OCI-LY1 (cell line): ENCODE data around the gene FIG4.

Experiments
- H2AFZ ChIP-seq: fragments of 200-600 bp; sonication (generic), shearing (Covaris generic); 2 replicates; pipeline ENCODE4 v1.6.0; 2014; ENCODE audit warnings: antibody characterized with exemption, mild to moderate bottlenecking, low read length
- H3F3A ChIP-seq: fragments of 200-600 bp; sonication (generic), shearing (Covaris generic); 2 replicates; pipeline ENCODE4 v1.6.0; 2014; ENCODE audit warnings: mild to moderate bottlenecking, antibody characterized with exemption, low read length, moderate library complexity; ENCODE audit not compliant: insufficient read depth
- H3K27ac ChIP-seq: fragments of 200-600 bp; sonication (generic); 2 replicates; pipeline ENCODE4 v1.5.1; 2014; ENCODE audit warnings: low read length, mixed run types, mild to moderate bottlenecking, low read depth; ENCODE audit not compliant: poor library complexity, severe bottlenecking
- H3K27me3 ChIP-seq: fragments of 200-600 bp; sonication (generic); 2 replicates; pipeline ENCODE4 v1.6.0; 2014; ENCODE audit warnings: antibody characterized with exemption, mild to moderate bottlenecking, low read length, moderate library complexity; ENCODE audit not compliant: insufficient read depth
- H3K36me3 ChIP-seq: fragments of 200-600 bp; sonication (generic); 2 replicates; pipeline ENCODE4 v1.6.1; 2014; ENCODE audit warnings: mild to moderate bottlenecking, antibody characterized with exemption, low read length, moderate library complexity, mixed read lengths; ENCODE audit not compliant: insufficient read depth
- H3K4me1 ChIP-seq: fragments of 200-600 bp; sonication (generic); 2 replicates; pipeline ENCODE4 v1.5.1; 2014; ENCODE audit warnings: mild to moderate bottlenecking, low read length, moderate library complexity; ENCODE audit not compliant: insufficient read depth, severe bottlenecking
- H3K4me2 ChIP-seq: fragments of 200-600 bp; sonication (generic), shearing (Covaris generic); 2 replicates; pipeline ENCODE4 v1.6.1; 2014; ENCODE audit warnings: low read length
- H3K4me3 ChIP-seq: fragments of 200-600 bp; sonication (generic); 2 replicates; pipeline ENCODE4 v1.5.1; 2014; ENCODE audit warnings: low read length, low read depth, mild to moderate bottlenecking, mixed read lengths; ENCODE audit not compliant: poor library complexity, severe bottlenecking
- H3K79me2 ChIP-seq: fragments of 200-600 bp; shearing (Covaris generic); 2 replicates; pipeline ENCODE4 v1.6.1; 2016; ENCODE audit warnings: mixed run types, low read length, mixed read lengths; ENCODE audit not compliant: insufficient read depth
- H3K9ac ChIP-seq: fragments of 200-600 bp; sonication (generic), shearing (Covaris generic); 2 replicates; pipeline ENCODE4 v1.6.1; 2014; ENCODE audit warnings: mild to moderate bottlenecking, low read length, mixed read lengths
- H3K9me2 ChIP-seq: fragments of 200-600 bp; sonication (generic), shearing (Covaris generic); 2 replicates; pipeline ENCODE4 v1.6.1; 2014; ENCODE audit warnings: low read depth, mild to moderate bottlenecking, low read length, mixed read lengths
- H3K9me3 ChIP-seq: fragments of 200-600 bp; shearing (Covaris generic); 2 replicates; pipeline ENCODE4 v1.6.1; 2014; ENCODE audit warnings: low read length, mixed read lengths
- H4K20me1 ChIP-seq: fragments of 200-600 bp; sonication (generic), shearing (Covaris generic); 2 replicates; pipeline ENCODE4 v1.6.0; 2016; ENCODE audit warnings: mild to moderate bottlenecking, low read length; ENCODE audit not compliant: insufficient read depth
- EZH2 ChIP-seq: fragments of 200-600 bp; sonication (generic), shearing (Covaris generic); IDR thresholded peaks from 2 replicates; pipeline ENCODE4 v1.8.0; 2017; ENCODE audit warnings: borderline replicate concordance, mixed run types, mild to moderate bottlenecking, antibody characterized with exemption, low read length, moderate library complexity, mixed read lengths
- TF ChIP-seq, protein P1 (sequence below): fragments of 200-600 bp; sonication (generic), shearing (Covaris generic); IDR thresholded peaks from 2 replicates; pipeline ENCODE4 v1.5.1; 2017; ENCODE audit warnings: mild to moderate bottlenecking, antibody characterized with exemption, low read length, moderate library complexity, mixed read lengths

Gene FIG4

DNA sequence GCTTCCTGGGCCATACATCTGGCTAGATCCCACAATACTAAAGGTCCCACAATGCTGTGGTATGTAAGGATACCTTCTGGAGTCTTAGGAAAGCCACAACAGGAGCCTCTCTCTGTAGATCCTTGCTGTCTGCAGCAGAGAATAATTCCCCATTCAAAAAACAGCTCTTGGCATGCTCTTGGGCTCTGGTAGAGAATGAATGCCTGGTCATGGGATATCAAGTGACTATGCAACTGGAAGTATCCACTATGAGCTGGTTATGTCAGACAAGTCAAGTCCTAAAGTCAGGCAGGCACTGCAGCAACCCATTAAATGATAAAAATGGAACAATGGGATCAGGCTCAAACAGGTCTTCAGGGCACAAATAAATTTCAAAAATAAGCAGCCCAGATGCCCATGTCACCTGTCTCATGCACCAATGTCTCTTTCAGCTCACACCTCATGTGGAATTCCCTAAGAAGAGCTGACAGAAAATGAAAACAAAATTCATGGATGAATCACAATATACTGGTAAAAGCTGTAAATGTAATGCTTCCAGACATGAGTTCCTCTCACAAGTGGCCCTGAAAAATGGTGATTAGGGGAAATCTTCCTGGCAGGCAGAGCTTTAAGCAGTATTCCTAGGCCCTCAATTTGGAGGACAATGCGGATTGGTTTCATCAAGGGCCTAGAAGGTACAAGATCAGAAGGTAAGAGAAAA, 4.4 kb upstream of the FIG4 start:
- Histone ChIP-seq H4K20me1 (no peaks in the 10 kb centered on the region), H3K9ac (no peak overlapping the region), H3K4me3 (no peak overlapping the region), H3K9me2 (no peaks in the 10 kb centered on the region), H3K36me3 (no peaks in the 10 kb centered on the region), H3K4me2 (no peak overlapping the region), H3F3A (no peaks in the 10 kb centered on the region), H3K79me2 (no peaks in the 10 kb centered on the region), H3K4me1 (peaks cover 9% of the 10 kb centered on the region), H2AFZ (no peak overlapping the region), H3K27ac (no peak overlapping the region), H3K27me3 (no peaks in the 10 kb centered on the region), H3K9me3 (no peaks in the 10 kb centered on the region)
- TF ChIP-seq, protein P1, sequence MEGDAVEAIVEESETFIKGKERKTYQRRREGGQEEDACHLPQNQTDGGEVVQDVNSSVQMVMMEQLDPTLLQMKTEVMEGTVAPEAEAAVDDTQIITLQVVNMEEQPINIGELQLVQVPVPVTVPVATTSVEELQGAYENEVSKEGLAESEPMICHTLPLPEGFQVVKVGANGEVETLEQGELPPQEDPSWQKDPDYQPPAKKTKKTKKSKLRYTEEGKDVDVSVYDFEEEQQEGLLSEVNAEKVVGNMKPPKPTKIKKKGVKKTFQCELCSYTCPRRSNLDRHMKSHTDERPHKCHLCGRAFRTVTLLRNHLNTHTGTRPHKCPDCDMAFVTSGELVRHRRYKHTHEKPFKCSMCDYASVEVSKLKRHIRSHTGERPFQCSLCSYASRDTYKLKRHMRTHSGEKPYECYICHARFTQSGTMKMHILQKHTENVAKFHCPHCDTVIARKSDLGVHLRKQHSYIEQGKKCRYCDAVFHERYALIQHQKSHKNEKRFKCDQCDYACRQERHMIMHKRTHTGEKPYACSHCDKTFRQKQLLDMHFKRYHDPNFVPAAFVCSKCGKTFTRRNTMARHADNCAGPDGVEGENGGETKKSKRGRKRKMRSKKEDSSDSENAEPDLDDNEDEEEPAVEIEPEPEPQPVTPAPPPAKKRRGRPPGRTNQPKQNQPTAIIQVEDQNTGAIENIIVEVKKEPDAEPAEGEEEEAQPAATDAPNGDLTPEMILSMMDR: no peak
- no peak for TF ChIP-seq EZH2

DNA sequence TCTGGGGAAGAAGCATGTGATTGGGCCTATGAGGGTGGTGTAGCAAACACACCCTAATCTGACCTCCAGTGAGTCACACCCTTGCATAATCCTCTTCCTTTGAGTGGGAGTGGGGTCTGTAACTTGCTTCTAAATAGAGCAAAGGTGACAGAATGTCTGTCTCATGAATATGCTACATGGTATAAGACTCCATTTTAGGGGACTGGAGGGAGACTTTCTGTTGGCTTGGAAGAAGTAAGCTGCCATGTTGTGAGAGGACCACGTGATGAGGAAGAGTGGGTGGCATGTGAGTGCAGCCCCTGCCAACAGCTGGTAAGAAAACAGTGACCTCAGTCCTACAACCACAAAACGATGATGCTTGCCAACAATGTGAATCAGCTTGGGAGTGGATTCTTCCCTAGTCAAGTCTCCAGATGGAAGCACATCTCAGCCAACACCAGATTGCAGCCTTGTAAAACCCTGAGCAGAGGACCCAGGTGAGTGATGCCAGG, 3.8 kb upstream of the FIG4 start:
- H3K4me2 ChIP-seq: no peak overlapping the region
- TF ChIP-seq, protein P1: no peak
- no peak for TF ChIP-seq EZH2

DNA sequence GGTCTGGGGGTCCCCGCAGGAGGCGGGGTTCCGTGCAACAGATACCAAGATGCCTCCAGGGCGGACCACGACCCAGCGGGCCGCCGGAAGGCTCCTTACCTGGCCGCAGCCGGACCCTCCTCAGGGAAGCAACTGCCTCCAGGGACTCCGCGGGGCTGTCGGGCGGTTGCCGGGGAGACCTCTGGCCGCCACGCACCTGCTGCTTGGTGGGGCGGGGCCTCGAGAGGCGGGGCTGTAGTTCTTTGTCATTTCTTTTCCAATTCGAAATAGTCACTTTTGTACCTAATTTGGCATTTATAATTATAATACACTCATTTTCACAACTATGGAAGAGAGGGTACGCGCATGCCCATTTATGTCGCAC, 741 bp upstream of the FIG4 start:
- Histone ChIP-seq H3K9ac (peak overlapping the region; percentile 80), H3K79me2 (no peaks in the 10 kb centered on the region), H3K9me3 (no peaks in the 10 kb centered on the region), H3K27ac (no peak overlapping the region), H3K4me1 (peaks cover 25% of the 10 kb centered on the region), H3K4me2 (peak overlapping the region; percentile 87), H4K20me1 (no peaks in the 10 kb centered on the region), H3K9me2 (no peaks in the 10 kb centered on the region), H3F3A (no peaks in the 10 kb centered on the region), H3K4me3 (peak overlapping the region; percentile 95), H3K36me3 (no peaks in the 10 kb centered on the region), H3K27me3 (no peaks in the 10 kb centered on the region), H2AFZ (peak overlapping the region; percentile 97)
- TF ChIP-seq, protein P1: no peak
- TF ChIP-seq EZH2: no peak

More for the DNA sequence above, 3.8 kb upstream of the FIG4 start:
- Histone ChIP-seq H4K20me1 (no peaks in the 10 kb centered on the region), H2AFZ (no peak overlapping the region), H3K9ac (no peak overlapping the region), H3K9me3 (no peaks in the 10 kb centered on the region), H3K9me2 (no peaks in the 10 kb centered on the region), H3K36me3 (no peaks in the 10 kb centered on the region), H3K4me3 (no peak overlapping the region), H3K27me3 (no peaks in the 10 kb centered on the region), H3F3A (no peaks in the 10 kb centered on the region), H3K79me2 (no peaks in the 10 kb centered on the region), H3K4me1 (peaks cover 15% of the 10 kb centered on the region), H3K27ac (no peak overlapping the region)
